ENCODE data around the gene MEF2C.

The MEF2C gene

DNA sequence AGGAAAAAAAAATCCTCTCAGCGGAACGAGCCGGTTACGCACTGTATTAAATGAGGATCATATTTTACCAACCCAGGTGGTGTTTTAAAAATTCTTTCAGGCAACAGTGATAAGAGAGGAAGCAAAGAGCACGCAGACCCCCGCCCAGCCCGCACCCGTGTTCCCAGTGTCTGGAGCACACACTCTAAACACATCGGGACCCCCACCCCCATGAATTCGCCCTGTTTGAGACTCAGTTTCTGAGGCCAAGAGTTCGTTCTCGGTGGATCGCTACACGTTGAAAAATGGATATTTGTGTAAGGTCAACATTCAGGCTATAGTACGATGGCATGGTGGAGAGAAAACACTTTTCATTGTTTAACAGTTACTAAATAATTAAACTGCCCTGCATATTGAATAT, 196.3 kb downstream of the MEF2C start:
- no peak for DNase-seq

DNA sequence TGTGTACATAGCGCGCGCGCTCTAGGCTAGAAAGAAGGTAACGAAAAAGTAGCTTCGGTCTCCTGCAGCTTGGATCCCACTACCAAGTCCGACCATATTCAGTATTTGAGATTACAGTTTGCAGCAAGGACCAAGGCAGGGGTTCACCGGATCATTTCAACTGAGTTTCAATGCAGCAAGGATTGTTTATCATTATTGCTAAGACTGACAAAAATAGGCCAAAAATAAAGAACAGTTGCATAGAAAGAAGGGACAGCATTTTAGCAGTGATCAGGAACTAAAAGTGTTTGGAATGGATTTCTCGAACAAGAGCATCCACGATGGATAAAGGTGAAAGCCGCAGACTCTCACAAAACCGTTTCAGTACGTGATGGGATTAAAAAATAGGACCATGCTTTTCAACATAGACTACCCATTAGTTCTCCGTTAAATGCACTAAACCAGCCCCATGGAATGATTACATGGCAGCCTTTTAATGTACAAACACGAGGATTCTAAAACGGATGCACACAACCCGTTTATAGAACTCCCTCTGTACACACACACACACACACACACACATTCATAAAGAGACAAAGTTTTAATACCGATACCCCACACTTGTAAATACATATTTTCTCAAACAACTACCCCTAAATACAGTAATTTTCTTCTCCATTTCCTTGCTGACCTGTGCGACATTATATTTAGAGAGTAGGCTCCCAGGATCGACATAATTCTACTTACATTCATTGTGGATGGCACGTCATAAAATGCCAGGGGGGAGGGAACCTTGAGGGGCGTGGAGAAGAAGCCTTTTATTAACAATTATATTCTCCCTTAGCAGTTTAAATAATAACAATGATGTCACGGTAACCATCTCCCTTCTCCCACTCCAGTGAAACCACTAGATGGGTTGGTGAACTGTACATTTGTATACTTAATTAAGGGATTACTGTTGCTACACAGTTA, 197.1 kb downstream of the MEF2C start:
- DNase-seq, result no peak

DNA sequence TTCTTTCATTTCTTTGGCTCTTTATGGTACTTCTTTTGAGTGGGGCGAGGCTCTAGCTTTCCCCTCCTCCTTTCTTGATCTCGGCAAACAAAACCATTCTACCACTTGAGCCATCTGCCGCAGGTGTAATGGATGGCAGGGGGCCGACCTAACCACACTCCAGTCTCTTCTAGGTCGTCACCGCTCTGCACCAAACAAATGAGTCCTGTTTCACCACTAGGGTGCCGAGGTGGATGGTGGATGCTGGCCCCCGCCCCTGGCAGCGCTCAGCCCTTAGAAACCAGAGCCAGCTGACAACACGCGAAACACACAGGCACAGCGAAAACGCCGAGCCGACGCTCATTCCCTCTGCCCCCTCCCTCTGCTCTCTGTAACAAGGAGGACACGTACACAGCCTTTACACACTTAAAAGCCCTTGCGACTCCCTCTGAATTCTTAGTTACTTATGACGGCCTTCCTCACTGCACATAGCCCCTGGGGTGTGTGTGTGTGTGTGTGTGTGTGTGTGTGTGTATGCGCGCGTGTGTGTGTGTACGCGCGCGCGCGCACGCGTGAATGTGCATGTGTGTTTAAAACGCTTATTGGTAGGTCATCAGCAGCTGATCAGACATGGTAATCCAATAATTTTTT, 199.4 kb downstream of the MEF2C start:
- DNase-seq, result peak; percentile 20

DNA sequence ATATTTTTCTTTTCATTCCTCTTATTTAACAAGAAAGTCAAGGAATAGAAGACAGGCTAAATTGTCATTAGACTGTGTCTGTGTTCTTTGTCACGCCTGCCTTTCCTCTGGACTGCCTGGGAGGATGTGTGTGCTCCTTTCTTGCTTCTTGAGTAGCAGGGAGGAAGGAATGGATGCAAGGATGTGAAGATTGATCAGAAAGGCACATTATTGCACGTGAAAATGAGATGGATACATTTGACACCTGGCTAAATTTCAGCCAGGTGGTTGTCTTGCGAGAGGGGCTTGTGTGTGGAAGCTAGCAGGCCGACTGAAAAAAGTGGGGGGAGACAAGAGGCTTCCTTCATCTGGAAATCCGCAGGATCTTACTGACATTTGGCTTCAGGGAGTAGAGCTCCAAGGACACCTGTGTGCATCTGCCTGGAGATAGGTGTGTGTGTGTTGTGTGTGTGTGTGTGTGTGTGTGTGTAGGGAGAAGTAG, 200.1 kb downstream of the MEF2C start:
- no peak for DNase-seq

DNA sequence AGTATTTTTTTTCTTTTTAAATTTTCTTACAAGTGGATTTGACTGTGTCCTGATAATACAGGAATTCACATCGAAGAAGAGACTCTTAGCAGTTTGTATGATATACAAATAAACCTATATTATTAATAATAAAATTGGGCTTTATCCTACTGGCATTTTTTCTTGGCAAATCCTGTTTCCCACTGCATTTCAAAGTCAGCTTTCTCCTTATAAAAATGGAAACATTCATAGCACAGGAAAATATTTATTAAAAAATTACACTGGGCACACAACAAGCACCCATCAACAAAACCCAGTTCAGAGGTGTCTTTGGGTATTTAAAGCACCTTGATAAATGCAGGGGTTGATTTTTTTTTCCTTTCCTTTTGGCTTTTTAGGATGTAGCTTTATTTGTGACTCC, 200.9 kb downstream of the MEF2C start:
- DNase-seq, result no peak

DNA sequence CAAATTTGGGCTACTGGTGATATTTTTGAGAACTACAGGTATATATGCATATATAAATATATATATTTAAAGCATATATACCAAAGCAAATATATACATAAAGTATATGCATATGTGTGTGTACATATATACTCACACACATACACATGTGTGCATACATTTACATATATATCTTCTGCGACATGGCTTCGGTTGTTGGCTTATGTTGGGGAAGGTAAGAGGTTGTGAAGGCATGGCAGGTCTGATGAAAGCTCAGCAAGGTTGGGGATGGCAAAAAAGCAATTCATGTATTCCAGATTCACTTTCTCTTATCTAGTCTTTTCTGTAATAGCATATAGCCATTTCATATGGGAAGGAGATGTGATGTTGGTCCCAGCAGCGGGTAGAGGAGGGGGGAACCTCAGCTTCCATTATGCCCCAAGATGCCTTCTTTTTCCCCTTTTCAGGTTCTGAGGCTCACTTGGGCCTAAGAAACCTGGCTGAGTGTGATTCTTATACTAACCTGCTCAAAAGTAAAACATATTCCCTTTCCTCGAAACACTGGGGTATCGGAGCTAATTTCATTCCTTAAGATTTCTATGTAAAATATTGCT, 201.7 kb downstream of the MEF2C start:
- no peak for DNase-seq

DNA sequence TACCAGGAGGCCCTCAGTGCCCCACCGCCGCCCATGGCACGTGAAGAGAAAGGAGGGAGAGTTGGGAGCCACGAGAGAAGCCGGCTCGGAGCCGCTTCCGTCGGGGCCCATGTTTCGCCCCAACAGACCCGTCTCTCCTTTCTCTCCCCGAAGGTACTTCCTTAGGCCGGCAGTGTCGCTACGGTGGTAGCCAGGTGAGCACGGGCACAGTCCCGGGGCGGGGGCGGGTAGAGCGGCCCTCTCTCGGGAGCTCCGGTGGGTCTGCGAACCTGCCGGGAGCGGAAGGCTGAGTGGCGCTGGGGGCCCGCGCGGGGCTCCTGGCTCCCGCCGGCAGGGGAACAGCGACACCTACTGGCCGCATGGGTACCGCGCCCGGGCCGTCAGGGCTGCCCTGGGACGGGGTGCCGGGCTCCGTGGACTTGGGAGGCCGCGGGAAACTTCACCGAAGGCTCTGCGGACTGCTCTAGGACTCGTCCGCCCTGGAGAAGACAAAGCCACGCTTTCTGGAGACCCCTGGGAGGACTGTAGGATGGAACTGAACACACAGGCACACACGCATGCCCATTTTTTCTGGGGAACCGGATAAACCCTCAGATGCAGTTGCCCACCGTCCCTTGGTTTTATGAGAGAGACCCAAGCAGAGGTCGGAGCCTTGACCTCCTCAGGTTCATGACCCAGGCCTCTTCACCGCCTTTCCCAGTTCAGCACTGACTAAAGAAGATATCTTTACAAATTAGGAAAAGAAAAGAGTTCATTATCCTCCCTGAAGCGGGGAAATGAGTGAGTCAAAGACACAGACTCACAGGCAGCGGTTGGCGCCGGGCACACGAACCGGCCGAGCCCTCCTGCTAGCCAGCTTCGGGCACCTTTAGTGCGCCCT, 202.5 kb downstream of the MEF2C start:
- peak; percentile 77 for DNase-seq

DNA sequence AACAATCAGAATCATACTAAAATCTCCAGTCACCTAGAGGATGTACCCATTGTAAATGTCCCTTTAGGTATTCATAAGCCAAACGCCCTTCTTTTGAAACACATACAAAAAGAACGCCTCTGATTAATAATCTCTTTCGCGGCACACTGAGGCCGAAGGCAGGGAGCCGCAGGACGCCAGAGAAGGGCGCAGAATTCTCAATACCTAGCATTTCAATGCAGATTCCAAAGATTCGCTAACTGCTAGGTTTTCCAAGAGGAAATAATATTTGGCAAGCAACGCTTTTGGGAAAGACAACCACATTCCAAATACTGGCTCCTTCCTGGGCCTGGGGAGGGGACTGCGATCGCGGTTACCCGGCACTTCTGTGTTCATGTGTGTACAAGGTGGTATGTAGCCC, 203.3 kb downstream of the MEF2C start:
- DNase-seq, result no peak

DNA sequence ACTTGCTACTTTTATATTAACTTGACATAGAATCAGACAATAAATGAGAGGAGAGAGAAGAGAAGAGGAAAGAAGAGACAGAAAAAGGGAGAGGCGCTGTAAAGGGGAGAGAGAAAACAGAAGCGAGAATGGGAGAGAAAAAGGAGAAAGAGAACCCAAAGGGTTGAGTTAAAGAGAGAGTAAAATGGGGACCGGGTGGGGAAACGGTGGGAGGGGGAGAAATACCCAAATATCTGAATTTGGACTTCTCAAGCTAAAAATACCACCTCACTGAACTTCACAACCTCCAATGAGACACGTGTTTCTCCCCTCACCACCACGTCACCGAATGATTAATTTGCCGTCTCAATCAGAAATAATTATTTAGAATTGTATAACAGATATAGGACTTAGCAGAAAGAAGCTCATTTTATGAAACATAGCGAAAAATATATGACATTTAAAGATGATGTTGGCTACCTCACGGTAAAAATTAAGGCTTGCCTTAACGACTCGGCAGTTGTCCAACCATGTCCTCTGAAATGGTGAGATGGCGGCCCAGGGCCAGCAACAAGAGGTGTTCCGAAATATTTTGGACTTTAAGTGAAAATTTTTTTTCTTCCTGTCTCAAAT, 204.1 kb downstream of the MEF2C start:
- DNase-seq, result no peak

DNA sequence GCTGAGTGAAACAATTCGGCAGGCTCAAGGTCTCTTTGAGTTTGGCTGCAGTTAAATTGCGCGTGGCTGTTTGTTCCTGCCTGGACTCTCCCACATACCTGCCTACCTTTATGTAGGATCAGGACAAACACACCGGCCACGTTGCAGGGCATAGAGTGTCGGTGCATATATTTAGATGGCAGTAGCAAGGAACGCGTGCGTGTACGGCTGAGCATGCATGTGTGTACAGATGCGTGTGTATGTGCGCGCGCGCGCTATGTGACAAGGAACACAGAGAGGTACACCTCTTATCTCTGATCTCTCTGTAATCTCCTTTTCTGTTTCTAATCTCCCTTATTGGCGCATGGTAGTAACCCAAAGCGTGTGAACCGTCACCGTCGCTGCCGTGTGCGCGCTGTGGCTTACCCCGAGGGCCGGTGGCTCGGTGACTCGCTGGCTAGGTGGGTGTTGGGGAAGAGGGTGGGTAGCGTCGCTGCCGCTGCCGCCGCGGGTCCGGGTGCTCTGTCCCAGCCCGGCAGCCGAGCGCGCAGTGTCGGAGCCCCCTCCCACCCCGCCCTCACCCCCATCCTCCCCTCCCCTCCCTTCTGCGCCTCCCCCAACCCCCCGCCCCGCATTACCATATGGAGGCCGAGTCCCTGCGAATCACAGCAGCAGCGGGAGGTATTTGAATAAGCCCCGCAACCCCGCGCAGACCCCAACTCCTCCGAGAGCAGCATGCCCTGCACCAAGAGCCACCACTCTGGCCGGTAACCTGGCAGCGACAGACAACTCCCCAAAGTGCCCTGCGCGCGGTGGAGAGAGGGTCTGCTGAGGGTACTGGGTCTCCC, 204.8 kb downstream of the MEF2C start:
- no peak for DNase-seq

DNA sequence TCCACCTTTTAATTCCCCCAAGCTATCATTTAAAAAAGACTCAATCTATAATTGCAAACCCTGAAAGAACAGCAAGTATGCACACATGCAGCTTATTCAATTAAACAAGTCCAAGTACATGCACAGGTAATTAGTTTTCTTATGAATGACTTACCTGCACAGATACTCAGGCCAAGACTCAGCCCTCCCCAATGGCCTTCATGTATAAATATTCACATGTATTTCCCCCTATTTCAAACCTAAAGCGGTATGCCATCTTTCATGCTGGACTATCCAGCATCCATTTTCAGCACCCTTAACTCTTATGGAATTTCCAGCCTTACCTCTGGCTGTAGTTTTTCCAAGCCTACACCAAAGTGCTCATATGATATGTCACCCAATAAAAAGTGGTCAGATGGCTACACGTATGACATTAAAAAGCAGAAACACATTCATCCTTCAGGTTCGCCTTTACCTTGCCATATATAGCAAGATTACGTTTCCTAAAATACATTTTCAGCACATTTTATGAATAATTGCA, 205.5 kb downstream of the MEF2C start:
- no peak for DNase-seq

DNA sequence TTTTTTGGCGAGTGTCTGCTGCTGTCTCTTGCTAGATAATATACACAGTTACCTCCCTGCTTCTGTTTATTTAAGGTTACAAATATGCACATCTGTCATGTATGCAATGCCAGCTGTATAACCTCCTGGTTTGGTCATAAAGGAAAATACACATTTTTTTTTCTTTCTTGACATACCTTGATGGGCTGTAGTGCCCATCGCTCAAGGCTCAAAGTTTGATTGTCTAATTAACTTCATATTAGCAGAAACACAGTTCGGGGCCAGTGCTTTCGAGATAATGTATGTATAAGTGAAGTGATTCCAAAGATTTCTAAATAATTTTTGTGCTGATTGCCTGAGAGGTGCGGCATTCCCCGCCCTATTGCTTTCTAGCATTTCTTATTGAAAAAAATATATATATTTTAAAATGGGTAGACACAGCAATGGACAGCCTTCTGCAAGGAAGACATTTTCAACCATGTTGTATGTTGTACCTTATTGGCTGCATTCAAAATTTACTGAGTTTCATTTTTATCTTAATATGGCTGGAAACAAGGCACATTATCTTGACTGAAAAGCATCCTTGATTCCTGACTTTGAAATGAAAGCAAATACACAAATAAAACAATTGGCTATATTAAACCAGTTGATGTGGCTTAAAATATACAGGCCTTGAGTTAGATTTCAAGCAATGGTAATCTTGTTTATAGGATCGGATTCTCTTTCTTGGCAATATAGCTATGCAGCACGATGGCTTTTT, 206.2 kb downstream of the MEF2C start:
- no peak for DNase-seq

DNA sequence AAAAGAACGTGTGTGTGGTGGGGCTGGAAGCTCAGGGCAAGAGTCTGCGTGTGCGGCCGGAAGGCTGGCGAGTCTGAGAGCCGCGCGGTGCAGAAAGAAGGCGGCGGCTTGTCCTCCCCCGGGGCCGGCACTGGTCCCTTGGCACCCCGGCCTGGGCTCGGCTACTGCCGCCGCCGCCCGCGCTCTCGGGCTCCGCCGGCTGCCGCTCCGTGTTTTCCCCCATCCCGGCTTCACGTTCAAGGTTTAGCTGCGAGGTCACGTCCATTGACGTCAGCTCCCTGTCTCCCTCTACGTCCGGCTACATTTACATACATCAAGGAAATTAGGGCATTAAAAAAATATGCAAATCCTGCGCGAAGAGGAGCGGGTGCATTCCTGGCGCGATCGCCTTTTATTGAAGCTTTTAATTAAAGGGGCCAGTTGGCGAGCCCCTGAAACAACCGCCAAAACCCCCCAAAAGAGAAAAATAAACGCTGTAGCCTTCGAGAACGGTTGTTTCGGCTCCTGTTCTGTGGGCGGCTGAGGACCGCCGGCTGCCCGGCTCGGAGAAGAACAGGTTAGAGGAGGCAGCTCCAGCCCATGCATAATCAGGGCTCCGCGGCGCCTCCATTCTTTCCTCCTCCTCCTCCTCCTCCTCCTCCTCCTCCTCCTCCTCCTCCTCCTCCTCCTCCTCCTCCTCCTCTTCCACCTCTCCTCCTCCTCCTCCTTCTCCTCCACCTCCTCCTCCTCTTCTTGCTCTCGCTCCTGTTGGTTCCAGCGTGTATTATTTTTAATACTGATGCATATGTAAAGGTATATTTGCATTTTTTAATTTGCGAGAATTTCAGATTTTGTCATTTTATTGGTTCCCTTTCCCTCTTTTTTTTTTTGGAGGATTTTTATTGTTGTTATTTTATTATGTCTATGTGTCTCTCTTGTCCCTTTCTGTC, 207.0 kb downstream of the MEF2C start:
- DNase-seq, result peak; percentile 23

DNA sequence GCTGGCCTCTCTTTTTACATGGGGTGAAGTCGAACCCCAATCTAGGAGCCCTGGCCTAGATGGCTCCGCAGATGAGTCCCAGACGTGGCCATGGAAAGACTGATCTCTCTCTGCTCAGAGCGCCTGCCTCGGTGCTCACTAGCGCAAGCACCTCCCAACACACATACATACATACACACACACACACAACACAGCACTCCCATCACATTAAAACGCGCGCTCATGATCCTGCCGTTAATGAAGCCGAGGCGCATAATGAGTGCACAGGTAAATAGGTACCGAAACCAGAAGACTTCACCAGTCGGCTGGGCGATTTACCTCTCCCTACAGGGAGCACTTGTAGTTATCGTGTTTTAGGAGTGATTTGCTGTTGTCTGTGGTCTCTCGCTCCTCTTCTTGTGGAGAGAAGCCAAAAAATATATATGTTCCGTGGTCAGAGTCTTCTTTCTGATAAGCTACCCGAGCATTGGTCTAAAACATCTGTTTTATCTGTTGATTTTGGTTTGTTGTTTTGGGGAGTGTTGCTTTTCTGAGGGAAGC, 207.7 kb downstream of the MEF2C start:
- DNase-seq, result no peak

DNA sequence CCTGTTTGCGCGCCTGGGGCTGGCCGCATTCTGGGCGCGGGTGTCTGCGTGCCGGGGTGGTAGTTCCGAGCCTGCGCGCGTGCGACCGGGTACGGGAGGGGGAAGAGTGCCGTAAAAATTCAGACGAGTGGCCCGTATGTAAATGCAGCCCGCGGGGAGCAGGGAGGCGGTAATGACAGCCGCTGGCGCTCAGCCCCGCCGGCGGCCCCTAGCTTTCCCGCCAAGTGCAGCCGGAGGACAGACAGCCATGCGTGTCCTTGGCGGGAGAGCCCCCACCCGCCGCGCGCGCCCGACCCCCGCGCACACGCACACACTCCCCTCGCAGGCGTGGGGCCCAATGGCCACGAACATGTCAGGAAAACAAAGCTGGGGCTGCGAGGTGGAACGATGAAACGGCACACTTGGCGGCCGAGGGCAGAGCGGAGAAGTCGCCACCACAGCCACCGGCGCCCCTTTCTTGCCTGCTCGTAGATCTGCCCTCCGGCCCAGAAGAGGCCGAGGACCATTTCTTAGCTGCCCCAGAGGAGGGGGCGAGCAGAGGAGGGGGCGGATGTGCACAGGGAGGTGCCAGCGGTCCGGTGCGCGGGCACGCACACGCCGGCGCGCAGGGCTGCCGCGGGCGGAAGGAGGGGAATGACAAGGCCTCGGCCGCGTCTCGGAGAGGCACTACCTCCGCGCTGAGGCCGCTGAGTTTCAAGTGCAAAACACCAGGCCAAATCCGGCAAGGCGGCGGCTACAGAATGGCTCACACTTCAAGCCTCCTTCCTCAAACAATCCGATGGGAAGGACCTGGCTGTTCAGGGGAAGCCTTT, 208.4 kb downstream of the MEF2C start:
- DNase-seq, result peak; percentile 67

DNA sequence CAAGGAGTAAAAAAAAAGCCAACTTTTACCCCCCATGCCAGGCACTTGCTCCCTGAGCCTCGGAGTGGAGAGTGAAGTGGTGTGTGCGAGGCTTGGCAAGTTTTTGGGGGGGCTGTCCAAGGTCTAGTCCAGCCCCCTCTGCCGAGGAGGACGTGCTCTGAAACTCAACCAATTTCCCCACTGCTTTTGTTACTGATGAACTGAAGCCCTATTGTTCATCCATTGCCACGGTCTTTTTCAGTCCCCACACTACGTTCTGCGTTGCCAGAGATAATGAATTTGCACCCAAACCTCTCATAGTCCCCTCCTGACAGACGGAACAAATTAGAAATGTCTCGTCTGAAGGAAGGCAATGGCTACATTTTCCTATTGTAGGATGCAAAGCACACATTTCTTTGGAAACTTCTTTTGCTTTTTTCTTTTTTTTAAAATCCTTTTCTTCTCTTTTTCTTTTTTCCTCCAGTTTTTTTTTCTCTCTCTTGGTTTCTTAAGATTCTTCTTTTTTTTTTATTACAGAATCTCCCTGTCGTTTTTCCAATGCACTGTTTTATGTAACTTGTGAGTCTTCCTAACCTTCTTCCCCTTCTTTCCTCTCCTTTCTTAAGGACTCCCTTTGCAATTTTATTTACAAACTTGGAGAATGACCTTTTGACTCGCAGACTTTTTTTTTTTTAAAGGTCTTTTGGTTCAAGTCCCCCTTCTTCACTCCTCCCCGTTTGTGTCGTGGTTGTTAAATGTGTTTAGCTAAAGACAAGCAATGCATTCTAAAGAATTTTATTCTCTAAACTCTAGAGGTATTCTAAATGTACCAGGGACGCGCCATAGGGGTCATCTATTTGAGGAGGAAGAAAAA, 209.5 kb downstream of the MEF2C start:
- DNase-seq, result no peak

DNA sequence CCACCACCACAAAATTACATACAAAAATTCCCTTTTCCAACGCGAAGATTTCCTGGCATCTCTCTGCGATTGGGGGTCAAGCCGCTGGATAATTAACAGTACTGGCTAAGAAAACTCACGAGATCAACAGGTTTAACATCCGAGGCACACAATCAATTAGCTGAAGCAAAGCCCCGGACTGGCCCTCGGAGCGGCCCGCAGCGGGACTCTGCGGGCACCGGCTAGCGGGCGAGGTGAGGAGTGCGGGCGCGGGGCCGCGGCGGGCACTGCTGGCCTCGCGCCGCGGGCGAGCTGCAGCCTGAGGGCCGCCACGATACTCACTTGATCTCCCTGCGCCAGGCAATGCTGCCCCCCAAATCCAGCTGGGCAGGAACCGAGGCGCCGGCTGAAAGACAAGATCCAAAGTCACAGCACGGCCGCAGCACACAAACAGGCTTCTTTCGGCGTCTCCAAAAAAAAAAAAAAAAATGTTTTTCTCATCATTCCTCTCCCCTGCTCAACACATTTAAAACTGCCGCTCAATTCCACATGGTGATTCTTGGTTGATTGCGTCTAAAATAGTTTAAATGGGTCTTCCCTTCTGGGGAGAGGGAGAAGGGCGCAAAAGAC, 210.2 kb downstream of the MEF2C start:
- no peak for DNase-seq

All from activated CD4-positive, alpha-beta T cell treated with anti-CD3 and anti-CD28 coated beads, Interleukin-2, amount 50 U/mL, for 16 hours (primary cell).